DMS 273 (cell line): ENCODE data around the gene IGFBP4.
"Not testable (repeated sequence)": the region's sequence is repeated elsewhere in the genome, so short reads cannot be mapped to it uniquely, and the experiment has no call there.

Source experiments
- DNase-seq: peaks from one replicate; lab custom pipeline; 2025; ENCODE audit not compliant: unreplicated experiment; lab: John Stamatoyannopoulos, UW

Gene IGFBP4

GRCh38 chr17:40443196-40443987 is at the start of gene IGFBP4:
Gene IGFBP4 (plus strand): TSS chr17:40443450. CDS start chr17:40443736, 286 bp downstream.
- peak; percentile 89 for DNase-seq

- DNase-seq, result peak; percentile 81
Measured at GRCh38 chr17:40399185-40399584, 44.1 kb upstream of the IGFBP4 start.

GRCh38 chr17:40402668-40403067 is 40.6 kb upstream of the IGFBP4 start:
- DNase-seq, result no peak

GRCh38 chr17:40404003-40404402 is 39.2 kb upstream of the IGFBP4 start:
- DNase-seq, result no peak

GRCh38 chr17:40407460-40407859 is 35.8 kb upstream of the IGFBP4 start:
- DNase-seq, result no peak

GRCh38 chr17:40409540-40409939 is 33.7 kb upstream of the IGFBP4 start:
- not testable (repeated sequence) for DNase-seq

GRCh38 chr17:40410082-40410481 is 33.2 kb upstream of the IGFBP4 start:
- DNase-seq, result no peak

GRCh38 chr17:40411821-40412220 is 31.4 kb upstream of the IGFBP4 start:
- no peak for DNase-seq

GRCh38 chr17:40412880-40413279 is 30.4 kb upstream of the IGFBP4 start:
- DNase-seq, result no peak

GRCh38 chr17:40414312-40414711 is 28.9 kb upstream of the IGFBP4 start:
- DNase-seq, result not testable (repeated sequence)

GRCh38 chr17:40415390-40415789 is 27.9 kb upstream of the IGFBP4 start:
- DNase-seq, result peak; percentile 62

GRCh38 chr17:40416671-40417070 is 26.6 kb upstream of the IGFBP4 start:
- no peak for DNase-seq

- peak; percentile 72 for DNase-seq
Measured at GRCh38 chr17:40417258-40417608, 26.0 kb upstream of the IGFBP4 start.

GRCh38 chr17:40417609-40418427 is 25.4 kb upstream of the IGFBP4 start, which contains the start of gene TOP2A:
Gene TOP2A (minus strand): TSS chr17:40417896. CDS start chr17:40417791, 105 bp downstream.
- peak; percentile 100 for DNase-seq

GRCh38 chr17:40418428-40418706 is 24.9 kb upstream of the IGFBP4 start:
- no peak for DNase-seq

- DNase-seq, result no peak
Measured at GRCh38 chr17:40419559-40420331, 23.5 kb upstream of the IGFBP4 start.

- DNase-seq, result peak; percentile 61
Measured at GRCh38 chr17:40422990-40423633, 20.1 kb upstream of the IGFBP4 start.

GRCh38 chr17:40425741-40426140 is 17.5 kb upstream of the IGFBP4 start:
- DNase-seq, result peak; percentile 30

- DNase-seq, result no peak
Measured at GRCh38 chr17:40427002-40427491, 16.2 kb upstream of the IGFBP4 start.

GRCh38 chr17:40430272-40431230 is 12.7 kb upstream of the IGFBP4 start:
- DNase-seq, result no peak
